Suprapubic skin (tissue), 4 donors: ENCODE data around the gene FOS. TPM values are rescaled to one million over a fixed set of nuclear protein-coding genes. Genes with fewer than 3 reads are reported as not detected.

ENCODE experiments used
- DNase-seq, 2 donors: peaks; one replicate each; pipeline ENCODE4 v3.0.0-alpha.2; 2019; ENCODE audit warnings: low spot score in 2 of 2
- H3K27ac ChIP-seq: fragments of 200-600 bp; sonication (generic); one replicate; pipeline ENCODE4 v1.5.1; 2019
- H3K27me3 ChIP-seq: fragments of 200-600 bp; sonication (generic); one replicate; pipeline ENCODE4 v1.5.1; 2019
- H3K36me3 ChIP-seq: fragments of 200-600 bp; sonication (generic); one replicate; pipeline ENCODE4 v1.5.1; 2019
- H3K4me1 ChIP-seq: fragments of 200-600 bp; sonication (generic); one replicate; pipeline ENCODE4 v1.5.1; 2019
- H3K4me3 ChIP-seq: fragments of 200-600 bp; sonication (generic); one replicate; pipeline ENCODE4 v1.5.1; 2019; ENCODE audit warnings: mild to moderate bottlenecking
- H3K9me3 ChIP-seq: fragments of 200-600 bp; sonication (generic); one replicate; pipeline ENCODE4 v1.5.1; 2019
- CTCF ChIP-seq, 2 donors: fragments of 200-600 bp in 1 of 2; fragments of 450-650 bp in 1 of 2; sonication (generic) in 1 of 2; IDR thresholded peaks; one replicate each; pipeline ENCODE4 v1.5.1; 2016 to 2019; ENCODE audit warnings: antibody characterized with exemption in 2 of 2, mild to moderate bottlenecking in 1 of 2, moderate library complexity in 1 of 2
- EP300 ChIP-seq: sonication (generic); formaldehyde crosslinking; IDR thresholded peaks from one replicate; pipeline ENCODE4 v1.6.1; 2017; ENCODE audit warnings: antibody characterized with exemption
- POLR2A ChIP-seq, 2 donors: fragments of 450-650 bp; IDR thresholded peaks; one replicate each; pipeline ENCODE4 v1.6.1; 2017; ENCODE audit warnings: antibody characterized with exemption in 2 of 2, mild to moderate bottlenecking in 2 of 2, moderate library complexity in 2 of 2
- POLR2AphosphoS5 ChIP-seq, 3 donors: sonication (generic); formaldehyde crosslinking; IDR thresholded peaks; one replicate each; pipeline ENCODE4 v1.6.1; 2017; ENCODE audit warnings: antibody characterized with exemption in 3 of 3
- WGBS: methylation state at CpG from one replicate; pipeline ENCODE4 v1.1.5; 2018; 5-methylcytosine and 5-hydroxymethylcytosine counted together
- total RNA-seq, 4 donors: library from RNA; depleted of rRNA; stranded (reverse); fragments of >200 nt; gene quantifications; one replicate each; pipeline ENCODE4 v1.1.0, GENCODE V29; 2016

Gene FOS
- total RNA-seq, 4 donors from 2014 or later: 2,120 to 3,987 (median 3,212) TPM

DNA sequence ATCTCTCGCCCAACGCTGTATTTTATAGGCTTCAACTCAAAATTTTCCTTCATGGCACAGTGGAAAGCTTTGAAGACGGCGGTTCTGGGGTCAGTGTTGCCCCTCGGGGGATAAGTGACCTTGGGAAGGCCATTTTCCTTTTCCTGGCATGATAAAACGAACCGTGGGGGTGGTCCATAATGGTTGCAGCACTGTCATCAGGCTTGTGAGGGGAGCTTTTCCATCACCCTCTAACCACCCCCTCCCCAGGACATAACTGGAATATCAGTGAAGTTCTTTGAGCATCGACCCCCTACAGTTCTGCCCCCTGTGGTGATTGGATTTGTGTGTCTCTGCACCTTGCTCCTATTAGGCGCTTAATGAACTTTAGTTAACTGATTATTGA lies 16.0 kb downstream of the FOS start:
- no peak for TF ChIP-seq CTCF (IDR thresholded peaks at IDR 0.05)
- TF ChIP-seq POLR2A (IDR thresholded peaks at IDR 0.05): no peak
- no peak for TF ChIP-seq EP300
- TF ChIP-seq POLR2AphosphoS5 (IDR thresholded peaks at IDR 0.05): no peak
- H3K27me3 ChIP-seq: no peaks in the 10 kb centered on the region
- no peak for DNase-seq
- peak overlapping the region; percentile 97 for H3K27ac ChIP-seq
- H3K4me1 ChIP-seq: peaks cover 53% of the 10 kb centered on the region
- H3K9me3 ChIP-seq: no peaks in the 10 kb centered on the region
- WGBS: 0% methylated on average over 9 of the region's 9 CpGs
- no peaks in the 10 kb centered on the region for H3K36me3 ChIP-seq
- peak overlapping the region; percentile 62 for H3K4me3 ChIP-seq

DNA sequence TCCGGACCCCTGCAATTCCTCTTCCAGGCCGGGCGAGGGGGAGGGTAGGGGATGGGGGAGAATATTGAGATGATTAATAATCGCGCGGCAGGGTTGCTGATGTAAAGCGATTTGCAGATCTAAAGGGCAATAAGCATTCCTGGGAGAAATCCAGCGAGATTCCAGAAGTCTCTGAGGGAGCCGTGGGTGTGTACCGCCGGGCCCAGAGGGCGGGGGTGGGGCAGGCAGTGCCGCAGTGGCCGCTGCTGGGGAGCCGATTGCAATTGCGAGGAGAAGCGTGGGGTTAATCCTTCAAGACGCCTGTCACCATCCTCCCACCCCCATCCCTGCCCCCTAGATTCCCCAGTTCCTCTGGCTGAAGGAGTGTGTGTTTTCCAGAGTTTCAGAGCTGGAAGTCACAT lies 16.4 kb downstream of the FOS start:
- TF ChIP-seq POLR2AphosphoS5 (IDR thresholded peaks at IDR 0.05) (no peak), EP300 (no peak), POLR2A (IDR thresholded peaks at IDR 0.05) (no peak), CTCF (IDR thresholded peaks at IDR 0.05) (no peak)
- no peaks in the 10 kb centered on the region for H3K27me3 ChIP-seq
- H3K36me3 ChIP-seq: no peaks in the 10 kb centered on the region
- H3K4me1 ChIP-seq: peaks cover 58% of the 10 kb centered on the region
- peak overlapping the region; percentile 97 for H3K27ac ChIP-seq
- no peaks in the 10 kb centered on the region for H3K9me3 ChIP-seq
- DNase-seq: peak; percentile 90
- H3K4me3 ChIP-seq: peak overlapping the region; percentile 62
- WGBS: 1% methylated on average over 18 of the region's 18 CpGs

DNA sequence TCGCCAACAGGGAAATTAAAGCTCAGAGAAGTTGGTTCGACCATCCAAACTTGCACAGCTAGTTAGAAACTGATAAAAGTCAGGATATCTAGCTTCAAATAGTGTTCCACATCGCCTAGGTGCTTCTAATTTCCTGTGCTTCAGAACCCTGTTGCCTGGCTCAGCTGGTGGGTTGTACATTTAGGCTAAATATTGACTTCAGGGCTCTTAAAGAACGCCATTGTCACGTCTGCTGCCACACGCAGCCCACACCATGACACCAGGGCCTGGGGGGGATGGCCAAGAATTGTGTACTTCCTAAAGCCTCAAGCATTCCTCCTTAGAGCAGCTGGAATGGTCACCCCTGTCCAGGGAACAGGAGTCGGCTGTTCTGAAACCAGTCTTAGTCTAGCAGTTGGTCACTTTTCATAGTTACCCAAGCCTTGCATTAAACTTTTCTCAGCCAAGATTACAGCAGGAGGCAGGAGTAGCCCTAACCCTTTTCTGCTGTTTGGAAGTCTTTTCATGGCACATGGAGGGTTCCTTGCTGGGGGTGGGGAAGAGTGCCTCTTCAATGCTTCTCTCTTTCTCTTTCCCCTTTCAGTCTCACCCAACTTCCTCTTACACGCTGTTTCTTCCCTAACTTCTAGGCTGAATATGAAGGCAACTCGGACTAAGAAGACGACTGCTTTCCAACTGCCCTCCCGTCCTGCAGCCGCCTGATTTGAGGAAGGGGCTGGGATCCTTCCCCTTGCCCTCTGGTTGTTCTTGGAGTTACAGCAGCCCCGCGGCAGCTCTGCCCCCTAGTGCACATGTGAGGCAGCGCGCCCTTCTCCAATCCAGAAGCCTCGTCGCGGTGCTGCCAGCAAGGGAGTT lies 17.1 kb downstream of the FOS start:
- peaks cover 61% of the 10 kb centered on the region for H3K4me1 ChIP-seq
- H3K27me3 ChIP-seq: no peaks in the 10 kb centered on the region
- H3K4me3 ChIP-seq: peak overlapping the region; percentile 62
- no peaks in the 10 kb centered on the region for H3K9me3 ChIP-seq
- H3K36me3 ChIP-seq: no peaks in the 10 kb centered on the region
- 3% methylated on average over 19 of the region's 19 CpGs for whole genome bisulfite sequencing
- DNase-seq: peak; percentile 92 to 94
- TF ChIP-seq POLR2AphosphoS5 (IDR thresholded peaks at IDR 0.05) (peak in 2 of 3 donors; percentile 20 to 28), EP300 (no peak), CTCF (IDR thresholded peaks at IDR 0.05) (peak; percentile 94 to 97), POLR2A (IDR thresholded peaks at IDR 0.05) (peak in 1 of 2 donors; percentile 19)
- H3K27ac ChIP-seq: peak overlapping the region; percentile 97

- 92% methylated on average over 10 of the region's 10 CpGs for WGBS
- H3K36me3 ChIP-seq: no peaks in the 10 kb centered on the region
- no peaks in the 10 kb centered on the region for H3K27me3 ChIP-seq
- TF ChIP-seq EP300 (no peak), POLR2A (IDR thresholded peaks at IDR 0.05) (no peak)
- peak overlapping the region; percentile 97 for H3K27ac ChIP-seq
- no peak overlapping the region for H3K4me3 ChIP-seq
- DNase-seq: peak; percentile 57
- H3K4me1 ChIP-seq: peaks cover 65% of the 10 kb centered on the region
- no peaks in the 10 kb centered on the region for H3K9me3 ChIP-seq
Measured at GRCh38 chr14:75297411-75298040, 18.9 kb downstream of the FOS start.

DNA sequence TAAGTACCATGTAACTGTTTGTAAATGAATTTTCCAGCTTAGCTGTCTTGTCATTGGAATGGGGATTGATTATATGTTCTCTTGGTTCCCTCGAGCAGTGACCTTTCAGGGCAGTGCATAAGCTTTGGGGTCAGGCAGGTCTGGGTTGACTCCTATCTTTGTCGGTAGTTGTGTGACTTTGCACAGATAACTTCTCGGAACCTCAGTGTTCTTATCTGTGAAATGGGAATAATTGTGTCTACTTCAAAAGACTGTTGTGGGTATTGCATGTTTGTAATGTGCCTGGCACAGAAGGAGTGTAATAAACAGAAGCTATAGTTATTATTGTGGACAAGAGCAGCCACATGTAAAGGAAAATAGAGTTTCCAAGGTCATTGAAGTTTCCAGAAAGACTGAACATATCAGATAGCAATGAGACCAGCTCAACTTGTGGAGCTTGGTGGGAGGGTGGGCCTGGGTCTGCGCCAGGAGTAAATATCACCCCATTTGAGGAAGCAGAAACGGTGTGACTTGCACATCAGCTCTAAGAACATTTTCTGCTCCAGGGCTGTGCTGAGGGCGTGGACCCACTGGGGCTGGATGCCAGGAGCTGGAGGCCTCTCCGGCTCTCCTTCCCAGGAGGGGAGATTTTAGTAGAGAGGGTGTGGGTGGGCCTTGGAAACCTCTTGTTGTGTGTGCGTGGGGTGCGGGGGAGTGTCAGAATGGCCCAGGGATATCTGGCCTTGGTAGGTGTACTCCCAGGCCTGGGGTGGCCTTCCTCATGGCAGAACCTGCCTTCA lies 19.7 kb downstream of the FOS start:
- Histone ChIP-seq H3K4me3 (no peak overlapping the region), H3K27me3 (no peaks in the 10 kb centered on the region), H3K27ac (peak overlapping the region; percentile 97), H3K36me3 (no peaks in the 10 kb centered on the region), H3K9me3 (no peaks in the 10 kb centered on the region), H3K4me1 (peaks cover 70% of the 10 kb centered on the region)
- TF ChIP-seq POLR2A (IDR thresholded peaks at IDR 0.05) (peak in 1 of 2 donors; percentile 2), POLR2AphosphoS5 (IDR thresholded peaks at IDR 0.05) (peak in 2 of 3 donors; percentile 20 to 21), EP300 (no peak)
- WGBS: 49% methylated on average over 8 of the region's 9 CpGs
- DNase-seq: peak; percentile 95
